NCI-H2227 (cell line): ENCODE data around the gene ASAP2.
"Not testable (repeated sequence)": the region's sequence is repeated elsewhere in the genome, so short reads cannot be mapped to it uniquely, and the experiment has no call there.

ENCODE experiments used
- DNase-seq: peaks from one replicate; lab custom pipeline; 2025; ENCODE audit not compliant: unreplicated experiment; lab: John Stamatoyannopoulos, UW

ASAP2 gene

GRCh38 chr2:9210030-9210429 lies 3.4 kb downstream of the ASAP2 start:
- no peak for DNase-seq

- DNase-seq = no peak
Observed at GRCh38 chr2:9211496-9211895, 4.9 kb downstream of the ASAP2 start.

- no peak for DNase-seq
Observed at GRCh38 chr2:9212010-9212635, 5.5 kb downstream of the ASAP2 start.

GRCh38 chr2:9212661-9213411 lies 6.2 kb downstream of the ASAP2 start:
- no peak for DNase-seq

- DNase-seq = no peak
Observed at GRCh38 chr2:9213477-9214051, 7.0 kb downstream of the ASAP2 start.

GRCh38 chr2:9214873-9215272 lies 8.3 kb downstream of the ASAP2 start:
- no peak for DNase-seq

- DNase-seq = peak; percentile 26
Observed at GRCh38 chr2:9215680-9216079, 9.1 kb downstream of the ASAP2 start.

- not testable (repeated sequence) for DNase-seq
Observed at GRCh38 chr2:9216143-9216542, 9.5 kb downstream of the ASAP2 start.

- DNase-seq = peak; percentile 12
Observed at GRCh38 chr2:9217838-9218770, 11.5 kb downstream of the ASAP2 start.

GRCh38 chr2:9219027-9219445 lies 12.4 kb downstream of the ASAP2 start:
- no peak for DNase-seq

GRCh38 chr2:9220201-9220600 lies 13.6 kb downstream of the ASAP2 start:
- no peak for DNase-seq

GRCh38 chr2:9221223-9221622 lies 14.6 kb downstream of the ASAP2 start:
- DNase-seq = no peak

GRCh38 chr2:9222239-9222892 lies 15.8 kb downstream of the ASAP2 start:
- DNase-seq = no peak

- no peak for DNase-seq
Observed at GRCh38 chr2:9222893-9223287, 16.3 kb downstream of the ASAP2 start.

GRCh38 chr2:9225806-9226205 lies 19.2 kb downstream of the ASAP2 start:
- DNase-seq = no peak

GRCh38 chr2:9226458-9227380 lies 20.1 kb downstream of the ASAP2 start:
- DNase-seq = no peak

- no peak for DNase-seq
Observed at GRCh38 chr2:9228088-9228751, 21.6 kb downstream of the ASAP2 start.

- no peak for DNase-seq
Observed at GRCh38 chr2:9228781-9229469, 22.3 kb downstream of the ASAP2 start.

GRCh38 chr2:9229470-9229820 lies 22.8 kb downstream of the ASAP2 start:
- no peak for DNase-seq
